GM12873 (cell line): Measurements from ENCODE around the gene TEDC2.

ENCODE experiments used
- TF ChIP-seq, protein P1 (sequence below): IDR thresholded peaks from 2 replicates; pipeline ENCODE4 v1.5.1; 2012; ENCODE audit warnings: low read depth, mild to moderate bottlenecking, moderate library complexity, low read length, control low read depth; ENCODE audit not compliant: insufficient read depth; ENCODE audit errors: missing control alignments

TEDC2 gene

DNA sequence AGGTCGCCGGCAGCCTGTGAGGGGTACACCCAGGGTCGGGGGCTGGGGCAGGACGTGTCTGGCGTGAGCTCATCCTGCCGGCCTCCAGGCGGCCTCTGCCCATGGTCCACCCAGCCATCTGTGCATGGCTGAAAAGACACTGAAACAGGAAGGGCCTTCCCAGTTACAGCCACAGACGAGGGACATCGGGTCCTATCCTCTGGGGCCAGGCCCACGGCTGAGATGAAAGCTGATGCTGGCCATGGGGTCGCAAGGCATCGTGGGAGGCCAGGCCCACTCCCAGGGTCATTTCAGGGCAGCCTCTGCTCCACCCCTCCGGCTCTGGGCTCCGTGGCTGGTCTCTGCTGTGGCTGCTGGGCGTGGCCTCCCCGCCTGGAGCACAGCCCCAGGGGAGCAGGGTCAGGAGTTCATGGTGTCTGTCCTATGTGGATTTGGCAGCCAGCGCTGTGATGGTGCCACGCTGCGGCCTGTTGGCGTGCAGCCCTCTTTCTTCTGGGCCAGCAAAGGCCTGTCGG is 37.3 kb downstream of the TEDC2 start:
- TF ChIP-seq, protein P1, sequence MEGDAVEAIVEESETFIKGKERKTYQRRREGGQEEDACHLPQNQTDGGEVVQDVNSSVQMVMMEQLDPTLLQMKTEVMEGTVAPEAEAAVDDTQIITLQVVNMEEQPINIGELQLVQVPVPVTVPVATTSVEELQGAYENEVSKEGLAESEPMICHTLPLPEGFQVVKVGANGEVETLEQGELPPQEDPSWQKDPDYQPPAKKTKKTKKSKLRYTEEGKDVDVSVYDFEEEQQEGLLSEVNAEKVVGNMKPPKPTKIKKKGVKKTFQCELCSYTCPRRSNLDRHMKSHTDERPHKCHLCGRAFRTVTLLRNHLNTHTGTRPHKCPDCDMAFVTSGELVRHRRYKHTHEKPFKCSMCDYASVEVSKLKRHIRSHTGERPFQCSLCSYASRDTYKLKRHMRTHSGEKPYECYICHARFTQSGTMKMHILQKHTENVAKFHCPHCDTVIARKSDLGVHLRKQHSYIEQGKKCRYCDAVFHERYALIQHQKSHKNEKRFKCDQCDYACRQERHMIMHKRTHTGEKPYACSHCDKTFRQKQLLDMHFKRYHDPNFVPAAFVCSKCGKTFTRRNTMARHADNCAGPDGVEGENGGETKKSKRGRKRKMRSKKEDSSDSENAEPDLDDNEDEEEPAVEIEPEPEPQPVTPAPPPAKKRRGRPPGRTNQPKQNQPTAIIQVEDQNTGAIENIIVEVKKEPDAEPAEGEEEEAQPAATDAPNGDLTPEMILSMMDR, result no peak

DNA sequence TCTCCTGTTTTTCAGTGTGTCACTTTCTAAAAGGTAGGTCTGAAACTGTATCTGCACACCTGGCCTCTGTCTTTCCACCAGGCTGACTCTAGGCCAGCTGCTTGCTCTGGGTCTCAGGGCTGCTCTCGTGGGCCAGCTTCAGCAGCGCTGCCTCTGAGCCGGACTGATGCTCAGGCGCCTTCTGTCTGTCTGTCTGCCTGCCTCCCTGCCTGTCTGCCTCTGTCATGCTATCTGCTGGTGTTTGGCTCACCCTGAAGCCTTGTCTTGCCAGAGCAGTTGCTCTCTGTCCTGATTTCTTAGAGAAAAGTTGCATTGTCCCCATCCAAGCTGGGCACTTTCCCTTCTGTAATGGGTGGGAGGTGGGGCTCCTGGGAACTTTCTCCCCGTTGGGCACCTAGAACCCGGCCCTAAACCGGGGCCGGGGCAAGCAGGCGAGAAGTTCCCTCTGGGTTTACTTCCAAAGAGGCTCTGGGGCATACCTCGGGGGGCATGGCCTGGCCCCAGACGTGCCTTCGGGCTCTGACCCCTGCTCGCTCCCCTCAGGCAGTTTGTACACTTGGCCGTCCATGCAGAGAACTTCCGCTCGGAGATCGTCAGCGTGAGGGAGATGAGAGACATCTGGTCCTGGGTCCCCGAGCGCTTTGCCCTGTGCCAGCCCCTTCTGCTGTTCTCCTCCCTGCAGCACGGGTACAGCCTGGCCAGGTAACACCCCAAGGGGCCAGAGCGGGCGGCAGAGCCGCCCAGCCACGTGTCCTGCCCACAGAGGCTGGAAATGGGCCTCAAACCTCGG is 38.0 kb downstream of the TEDC2 start:
- TF ChIP-seq, protein P1, result no peak

DNA sequence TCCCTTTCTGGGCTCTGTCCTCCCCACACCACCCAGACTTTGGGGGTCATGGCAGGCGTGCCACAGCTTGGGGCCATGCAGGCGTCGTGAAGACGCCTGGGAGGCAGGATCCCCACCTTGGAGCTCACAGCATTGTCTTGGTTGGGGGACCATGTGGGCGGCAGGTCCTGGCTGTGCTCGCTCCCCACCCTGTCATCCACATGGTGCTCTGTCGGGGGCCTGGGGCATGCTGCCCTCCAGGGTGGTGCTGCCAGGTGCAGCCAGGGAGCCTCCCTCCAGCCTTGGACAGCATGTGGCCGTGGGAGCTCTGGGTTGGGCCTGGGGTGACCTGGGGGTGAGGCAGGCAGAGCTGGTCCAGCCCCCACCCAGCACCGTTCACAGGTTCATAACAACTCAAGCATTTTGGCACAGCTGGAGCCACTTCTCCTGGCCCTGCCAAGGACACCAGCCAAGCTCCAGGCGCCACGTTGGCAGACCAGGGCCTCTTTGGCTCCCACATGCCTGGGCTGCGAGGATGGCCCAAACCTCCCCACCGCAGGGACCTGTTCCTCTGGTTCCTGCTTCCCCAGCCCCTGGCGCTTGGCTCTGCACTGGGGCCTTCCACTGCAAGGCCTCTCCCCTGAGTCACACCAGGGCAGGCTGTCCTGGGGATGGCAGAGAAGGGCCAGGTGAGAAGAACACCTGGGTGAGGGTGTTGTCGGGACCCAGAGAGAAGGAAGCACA is 38.8 kb downstream of the TEDC2 start:
- TF ChIP-seq, protein P1, result no peak

DNA sequence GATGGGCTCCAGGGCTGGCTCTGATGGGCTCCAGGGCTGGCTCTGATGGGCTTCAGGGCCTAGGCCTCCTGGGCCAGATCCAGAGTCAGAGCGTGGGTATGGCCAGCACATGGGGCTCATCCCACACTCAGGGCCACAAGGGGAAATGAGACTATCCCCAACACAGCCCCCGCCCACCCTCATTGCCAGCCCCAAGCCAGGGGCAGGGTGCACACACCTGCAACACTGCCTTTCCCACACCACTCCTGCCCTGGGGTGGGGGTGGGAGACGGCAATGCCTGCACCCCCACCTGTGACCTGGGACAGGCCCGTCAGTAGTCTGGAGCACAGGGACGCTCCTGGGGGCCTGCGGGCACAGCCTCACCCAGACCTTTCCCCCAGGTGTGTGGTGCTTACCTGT is 39.5 kb downstream of the TEDC2 start:
- TF ChIP-seq, protein P1, result no peak

DNA sequence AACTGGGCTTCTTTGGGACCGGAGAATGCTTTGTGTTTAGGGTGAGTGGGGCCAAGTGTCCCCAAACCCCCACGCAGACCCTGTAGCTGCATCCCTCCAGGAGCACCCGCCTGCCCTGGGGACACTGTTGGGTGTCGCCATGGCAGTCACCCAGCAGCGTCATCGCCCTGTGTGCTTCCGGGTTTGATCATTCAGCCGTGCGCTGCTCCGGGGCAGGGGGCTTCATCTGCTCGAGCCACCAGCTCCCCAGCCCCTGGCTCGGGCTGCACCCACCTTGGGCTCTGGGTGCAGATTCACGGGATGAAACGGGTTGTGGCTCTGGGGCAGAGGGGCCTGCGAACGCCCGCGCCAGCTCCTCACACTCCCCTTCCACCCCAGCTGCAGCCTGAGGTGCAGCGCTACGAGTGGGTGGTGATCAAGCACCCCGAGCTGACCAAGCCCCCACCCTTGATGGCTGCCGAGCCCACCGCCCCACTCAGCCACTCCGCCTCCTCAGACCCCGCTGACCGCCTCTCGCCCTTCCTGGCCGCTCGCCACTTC is 40.1 kb downstream of the TEDC2 start:
- TF ChIP-seq, protein P1, result no peak

DNA sequence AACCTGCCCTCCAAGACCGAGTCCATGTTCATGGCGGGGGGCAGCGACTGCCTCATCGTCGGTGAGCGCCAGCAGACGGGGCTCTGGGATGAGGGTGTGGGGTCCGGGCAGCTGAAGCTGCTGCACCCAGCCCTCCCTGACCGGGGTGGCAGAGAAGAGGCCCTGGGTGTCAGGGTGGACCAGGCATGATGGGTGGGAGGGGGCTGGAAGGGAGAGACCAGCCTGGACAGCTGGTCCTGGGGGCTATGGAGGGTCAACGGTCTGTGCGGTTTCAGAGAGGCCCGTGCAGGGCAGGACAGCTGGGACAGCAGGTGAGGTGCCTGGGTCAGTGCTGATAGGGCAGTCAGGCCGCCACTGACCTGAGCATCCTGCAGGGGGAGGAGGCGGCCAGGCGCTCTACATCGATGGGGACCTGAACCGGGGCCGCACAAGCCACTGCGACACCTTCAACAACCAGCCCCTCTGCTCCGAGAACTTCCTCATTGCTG is 40.6 kb downstream of the TEDC2 start:
- TF ChIP-seq, protein P1, result peak; percentile 7
